Measurements from ENCODE around the gene CDC40.

DNA sequence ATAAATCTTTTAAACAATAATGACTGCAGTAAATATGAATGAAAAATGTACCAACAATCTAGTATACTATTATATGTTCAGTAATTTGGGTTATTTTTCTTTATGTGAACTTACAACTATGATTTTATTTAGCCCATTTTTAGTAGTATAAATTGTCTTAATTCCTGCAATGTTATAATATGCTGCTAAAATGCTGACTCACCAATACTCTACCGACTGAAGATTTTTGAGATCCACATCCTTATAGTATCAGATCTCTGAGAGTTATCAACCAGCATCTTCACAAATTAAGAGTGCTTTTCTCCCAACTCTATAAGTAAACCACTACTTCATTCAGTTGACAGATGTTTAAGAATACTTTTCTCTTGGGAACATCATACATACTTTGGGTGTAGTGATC is 16.6 kb downstream of the CDC40 start:
- TF ChIP-seq, protein P1, sequence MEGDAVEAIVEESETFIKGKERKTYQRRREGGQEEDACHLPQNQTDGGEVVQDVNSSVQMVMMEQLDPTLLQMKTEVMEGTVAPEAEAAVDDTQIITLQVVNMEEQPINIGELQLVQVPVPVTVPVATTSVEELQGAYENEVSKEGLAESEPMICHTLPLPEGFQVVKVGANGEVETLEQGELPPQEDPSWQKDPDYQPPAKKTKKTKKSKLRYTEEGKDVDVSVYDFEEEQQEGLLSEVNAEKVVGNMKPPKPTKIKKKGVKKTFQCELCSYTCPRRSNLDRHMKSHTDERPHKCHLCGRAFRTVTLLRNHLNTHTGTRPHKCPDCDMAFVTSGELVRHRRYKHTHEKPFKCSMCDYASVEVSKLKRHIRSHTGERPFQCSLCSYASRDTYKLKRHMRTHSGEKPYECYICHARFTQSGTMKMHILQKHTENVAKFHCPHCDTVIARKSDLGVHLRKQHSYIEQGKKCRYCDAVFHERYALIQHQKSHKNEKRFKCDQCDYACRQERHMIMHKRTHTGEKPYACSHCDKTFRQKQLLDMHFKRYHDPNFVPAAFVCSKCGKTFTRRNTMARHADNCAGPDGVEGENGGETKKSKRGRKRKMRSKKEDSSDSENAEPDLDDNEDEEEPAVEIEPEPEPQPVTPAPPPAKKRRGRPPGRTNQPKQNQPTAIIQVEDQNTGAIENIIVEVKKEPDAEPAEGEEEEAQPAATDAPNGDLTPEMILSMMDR (IDR thresholded peaks at IDR 0.05): no peak
- no peak for TF ChIP-seq ERG (CRISPR knock-in tag; IDR thresholded peaks at IDR 0.05)
- no peak for TF ChIP-seq NFYB (CRISPR knock-in tag; conservative IDR thresholded peaks at IDR 0.05; ENCODE audit: low read depth)
- no peak for TF ChIP-seq USF2 (CRISPR knock-in tag; IDR thresholded peaks at IDR 0.05)
- no peak for TF ChIP-seq ESRRA (CRISPR knock-in tag; IDR thresholded peaks at IDR 0.05; ENCODE audit: borderline replicate concordance)
- TF ChIP-seq IRF2 (CRISPR knock-in tag; IDR thresholded peaks at IDR 0.05; ENCODE audit: borderline replicate concordance, low read depth): no peak
- no peak for TF ChIP-seq MAX (CRISPR knock-in tag; IDR thresholded peaks at IDR 0.05)
- TF ChIP-seq, protein P2, sequence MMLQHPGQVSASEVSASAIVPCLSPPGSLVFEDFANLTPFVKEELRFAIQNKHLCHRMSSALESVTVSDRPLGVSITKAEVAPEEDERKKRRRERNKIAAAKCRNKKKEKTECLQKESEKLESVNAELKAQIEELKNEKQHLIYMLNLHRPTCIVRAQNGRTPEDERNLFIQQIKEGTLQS (CRISPR knock-in tag; conservative IDR thresholded peaks at IDR 0.05): no peak
- TF ChIP-seq NR3C1 (CRISPR knock-in tag; conservative IDR thresholded peaks at IDR 0.05; ENCODE audit: low read depth): no peak
